Stimulated activated CD4-positive, alpha-beta T cell treated with anti-CD3 and anti-CD28 coated beads, Interleukin-1b, Interleukin-23, amount 100 ng/mL, for 4 hours (primary cell): Measurements from ENCODE around the gene MTERF4.

Source experiments
- DNase-seq, 2 donors: peaks; one replicate each; pipeline ENCODE4 v3.0.0-alpha.2; 2020; ENCODE audit warnings: low read depth in 2 of 2

The MTERF4 gene

GRCh38 chr2:241134711-241135110 lies 32.6 kb upstream of the MTERF4 start:
- DNase-seq, result no peak

- no peak for DNase-seq
Measured at GRCh38 chr2:241133436-241133820, 31.3 kb upstream of the MTERF4 start.

- DNase-seq, result no peak
Measured at GRCh38 chr2:241132538-241133435, 30.7 kb upstream of the MTERF4 start.

- DNase-seq, result no peak
Measured at GRCh38 chr2:241131531-241131930, 29.4 kb upstream of the MTERF4 start.

GRCh38 chr2:241130316-241130715 lies 28.2 kb upstream of the MTERF4 start:
- no peak for DNase-seq

- no peak for DNase-seq
Measured at GRCh38 chr2:241129086-241129871, 27.2 kb upstream of the MTERF4 start.

GRCh38 chr2:241128266-241128665 lies 26.2 kb upstream of the MTERF4 start:
- DNase-seq, result no peak

GRCh38 chr2:241126771-241127202 lies 24.7 kb upstream of the MTERF4 start:
- no peak for DNase-seq

GRCh38 chr2:241126201-241126611 lies 24.1 kb upstream of the MTERF4 start:
- no peak for DNase-seq

GRCh38 chr2:241125626-241126025 lies 23.5 kb upstream of the MTERF4 start:
- no peak for DNase-seq

- DNase-seq, result no peak
Measured at GRCh38 chr2:241123816-241124536, 21.9 kb upstream of the MTERF4 start.

- no peak for DNase-seq
Measured at GRCh38 chr2:241122376-241123002, 20.4 kb upstream of the MTERF4 start.

- DNase-seq, result no peak
Measured at GRCh38 chr2:241121008-241121407, 18.9 kb upstream of the MTERF4 start.

- no peak for DNase-seq
Measured at GRCh38 chr2:241120440-241120839, 18.4 kb upstream of the MTERF4 start.

- no peak for DNase-seq
Measured at GRCh38 chr2:241118737-241119505, 16.8 kb upstream of the MTERF4 start.

GRCh38 chr2:241116606-241117560 lies 14.8 kb upstream of the MTERF4 start:
- DNase-seq, result no peak

- DNase-seq, result no peak
Measured at GRCh38 chr2:241115361-241115760, 13.3 kb upstream of the MTERF4 start.

- no peak for DNase-seq
Measured at GRCh38 chr2:241114836-241115235, 12.7 kb upstream of the MTERF4 start.

- no peak for DNase-seq
Measured at GRCh38 chr2:241112592-241112991, 10.5 kb upstream of the MTERF4 start.

GRCh38 chr2:241112046-241112445 lies 10.0 kb upstream of the MTERF4 start:
- no peak for DNase-seq
